Measurements from ENCODE around the gene MCRIP2. TPM values are rescaled to one million over a fixed set of nuclear protein-coding genes. Genes with fewer than 3 reads are reported as not detected.
A peak's percentile ranks its signal among the peaks of the same experiment; 100 is the strongest.

Gene MCRIP2
- total RNA-seq, 1 experiment from 2014 or later = 39.1 TPM

DNA sequence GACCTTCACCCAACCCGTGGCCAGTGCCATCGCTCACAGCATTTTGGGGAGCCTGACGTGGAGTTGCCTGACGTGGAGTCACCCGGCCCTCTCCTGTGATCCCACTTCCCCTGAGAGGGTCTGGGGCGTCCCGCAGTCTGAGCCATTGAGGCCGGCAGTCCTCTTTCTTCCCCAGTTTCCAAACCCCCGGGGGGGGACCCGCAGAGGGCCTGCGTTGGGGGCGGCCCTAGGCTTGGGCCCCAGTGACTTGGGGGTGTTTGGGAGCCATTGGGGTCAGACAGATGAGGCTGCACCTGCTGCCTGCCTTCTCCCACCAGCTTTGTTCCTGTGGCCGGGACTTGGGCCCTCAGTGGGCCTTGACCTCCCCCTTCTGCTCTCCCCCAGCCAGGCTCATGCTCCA is 28.0 kb downstream of the MCRIP2 start:
- no peak for DNase-seq (ENCODE audit: low read depth)

DNA sequence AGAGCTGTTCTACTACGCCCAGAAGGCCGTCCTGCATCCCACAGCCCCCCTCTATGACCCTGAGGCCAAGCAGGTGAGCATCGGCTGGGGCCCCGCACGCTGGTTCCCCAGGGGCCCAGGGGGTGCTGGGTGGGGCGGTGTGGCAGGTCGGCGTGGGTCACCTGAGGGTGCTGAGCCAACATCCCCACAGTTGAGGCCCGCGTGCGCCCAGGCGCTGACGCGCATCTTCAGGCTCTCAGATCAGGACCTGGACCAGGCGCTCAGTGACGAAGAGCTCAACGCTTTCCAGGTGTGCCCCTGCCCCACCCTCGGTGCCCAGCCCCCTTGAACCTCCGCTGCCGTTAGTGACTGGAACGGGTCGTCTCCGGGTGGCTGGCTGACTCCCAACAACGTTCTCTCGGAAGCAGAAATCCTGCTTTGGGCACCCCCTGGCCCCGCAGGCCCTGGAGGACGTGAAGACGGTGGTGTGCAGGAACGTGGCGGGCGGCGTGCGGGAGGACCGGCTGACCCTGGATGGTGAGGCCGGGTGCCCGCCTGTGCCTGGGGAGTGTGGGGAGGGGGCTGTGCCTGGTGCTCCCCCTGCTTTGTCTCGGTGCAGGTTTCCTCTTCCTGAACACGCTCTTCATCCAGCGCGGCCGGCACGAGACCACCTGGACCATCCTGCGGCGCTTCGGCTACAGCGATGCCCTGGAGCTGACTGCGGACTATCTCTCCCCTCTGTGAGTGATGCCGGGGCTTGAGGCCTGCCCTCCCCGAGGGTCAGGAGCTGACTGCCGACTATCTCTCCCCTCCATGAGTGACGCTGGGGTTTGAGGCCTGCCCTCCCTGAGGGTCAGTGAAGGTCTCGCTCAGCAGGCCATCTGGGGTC is 29.1 kb downstream of the MCRIP2 start:
- no peak for DNase-seq (ENCODE audit: low read depth)

DNA sequence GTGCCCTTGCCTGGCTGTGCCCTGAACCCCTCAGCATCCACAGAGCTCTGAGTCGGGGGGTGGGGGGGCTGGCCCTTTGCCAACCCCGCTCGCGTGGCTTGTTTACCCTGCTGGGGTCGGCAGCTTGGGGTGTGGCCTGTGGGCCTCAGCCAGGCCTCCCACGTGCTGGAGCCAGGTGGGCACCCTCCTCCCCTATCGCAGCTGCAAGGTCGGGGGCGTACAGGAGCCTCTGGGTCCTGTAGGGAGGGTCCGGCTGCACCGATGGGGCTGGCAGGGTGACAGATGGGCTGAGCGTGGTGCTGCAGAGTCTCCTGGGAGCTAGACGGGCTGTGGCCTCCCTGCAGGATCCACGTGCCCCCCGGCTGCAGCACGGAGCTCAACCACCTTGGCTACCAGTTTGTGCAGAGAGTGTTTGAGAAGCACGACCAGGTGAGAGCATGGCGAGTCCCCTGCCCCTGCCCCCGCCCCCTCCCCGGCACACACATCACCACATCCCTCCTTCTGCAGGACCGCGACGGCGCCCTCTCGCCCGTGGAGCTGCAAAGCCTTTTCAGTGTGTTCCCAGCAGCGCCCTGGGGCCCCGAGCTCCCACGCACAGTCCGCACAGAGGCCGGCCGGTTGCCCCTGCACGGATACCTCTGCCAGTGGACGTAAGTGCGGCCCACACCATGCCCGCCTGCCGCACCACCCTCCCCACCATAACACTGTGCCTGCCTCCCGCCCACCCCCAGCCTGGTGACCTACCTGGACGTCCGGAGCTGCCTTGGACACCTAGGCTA is 29.9 kb downstream of the MCRIP2 start:
- no peak for DNase-seq (ENCODE audit: low read depth)

DNA sequence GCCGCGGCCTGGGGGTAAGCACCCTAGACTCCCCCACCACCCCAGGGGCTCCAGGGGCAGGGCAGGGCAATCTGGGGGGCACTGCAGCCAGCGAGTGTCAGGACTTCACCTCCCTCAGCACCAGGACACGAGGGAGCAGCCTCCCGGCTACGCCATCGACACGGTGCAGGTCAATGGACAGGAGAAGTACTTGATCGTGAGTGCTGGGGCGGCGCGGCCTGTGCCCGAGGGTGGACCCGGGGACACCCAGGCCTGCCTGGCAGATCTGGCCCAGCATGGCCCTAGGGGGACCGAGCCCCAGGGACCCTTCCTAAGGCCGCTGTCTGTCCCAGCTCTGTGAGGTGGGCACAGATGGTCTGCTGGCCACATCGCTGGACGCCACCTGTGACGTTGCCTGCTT is 30.7 kb downstream of the MCRIP2 start:
- DNase-seq (ENCODE audit: low read depth) = no peak

DNA sequence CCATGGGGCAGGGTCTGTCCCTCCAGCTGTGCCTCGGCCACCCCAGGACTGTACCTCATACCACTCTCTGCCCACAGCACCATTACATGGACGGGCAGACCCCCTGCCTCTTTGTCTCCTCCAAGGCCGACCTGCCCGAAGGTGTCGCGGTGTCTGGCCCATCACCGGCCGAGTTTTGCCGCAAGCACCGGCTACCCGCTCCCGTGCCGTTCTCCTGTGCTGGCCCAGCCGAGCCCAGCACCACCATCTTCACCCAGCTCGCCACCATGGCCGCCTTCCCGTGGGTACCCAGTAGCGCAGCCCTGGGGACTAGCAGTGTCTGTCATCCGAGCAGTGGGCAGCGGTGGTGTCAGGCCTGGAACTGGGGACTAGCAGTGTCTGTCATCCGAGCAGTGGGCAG is 31.2 kb downstream of the MCRIP2 start:
- no peak for DNase-seq (ENCODE audit: low read depth)

DNA sequence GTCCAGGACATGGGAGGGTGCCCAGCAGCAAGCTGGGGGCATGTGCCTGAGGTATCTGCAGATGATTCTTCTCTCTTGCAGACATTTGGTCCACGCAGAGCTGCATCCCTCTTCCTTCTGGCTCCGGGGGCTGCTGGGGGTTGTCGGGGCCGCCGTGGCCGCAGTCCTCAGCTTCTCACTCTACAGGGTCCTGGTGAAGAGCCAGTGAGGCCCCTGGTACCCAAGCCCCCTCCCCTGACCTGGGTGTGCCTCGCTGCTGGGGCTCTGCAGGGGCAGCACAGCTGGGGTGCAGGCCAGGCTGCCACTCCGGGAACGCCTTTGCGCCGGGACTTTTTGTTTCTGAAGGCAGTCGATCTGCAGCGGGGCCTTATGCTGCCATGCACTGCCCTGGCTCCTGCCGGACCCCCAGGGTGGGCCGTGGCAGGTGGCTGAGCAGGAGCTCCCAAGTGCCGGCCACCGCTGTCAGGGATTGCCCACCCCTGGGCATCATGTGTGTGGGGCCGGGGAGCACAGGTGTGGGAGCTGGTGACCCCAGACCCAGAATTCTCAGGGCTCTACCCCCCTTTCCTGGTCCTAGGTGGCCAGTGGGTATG is 31.9 kb downstream of the MCRIP2 start:
- no peak for DNase-seq (ENCODE audit: low read depth)

DNA sequence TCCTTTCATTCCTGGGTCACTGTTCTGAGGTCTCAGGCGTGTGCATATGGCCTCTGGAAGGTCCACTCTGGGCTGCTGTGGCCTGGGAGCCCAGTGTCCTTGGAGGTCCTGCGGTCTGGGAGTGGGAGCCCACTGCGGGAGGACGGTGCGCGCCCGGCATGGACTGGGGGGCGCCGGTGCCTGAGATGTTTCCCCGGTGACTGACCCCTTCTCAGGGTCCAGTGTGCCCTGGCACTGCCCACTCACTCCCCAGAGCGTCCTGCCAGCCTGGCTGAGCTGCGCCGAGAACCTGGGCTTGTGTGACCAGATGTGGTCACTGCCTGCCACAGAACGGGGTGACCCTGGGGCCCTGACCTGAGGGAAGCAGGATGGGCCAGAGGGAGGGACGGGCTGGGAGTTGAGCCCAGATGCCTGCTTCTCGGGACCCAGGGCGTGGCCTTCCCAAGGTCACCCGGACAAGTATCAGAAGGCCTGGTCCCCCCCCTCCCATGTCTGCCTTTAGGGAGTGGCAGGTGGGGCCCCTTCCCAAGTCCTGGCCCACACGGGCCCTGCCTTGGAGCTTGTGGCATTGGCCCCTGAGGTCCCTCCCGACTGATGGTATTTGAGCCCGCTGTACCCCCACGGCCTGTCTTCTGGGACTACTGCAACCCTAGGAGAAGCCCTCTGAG is 32.7 kb downstream of the MCRIP2 start:
- no peak for DNase-seq (ENCODE audit: low read depth)

DNA sequence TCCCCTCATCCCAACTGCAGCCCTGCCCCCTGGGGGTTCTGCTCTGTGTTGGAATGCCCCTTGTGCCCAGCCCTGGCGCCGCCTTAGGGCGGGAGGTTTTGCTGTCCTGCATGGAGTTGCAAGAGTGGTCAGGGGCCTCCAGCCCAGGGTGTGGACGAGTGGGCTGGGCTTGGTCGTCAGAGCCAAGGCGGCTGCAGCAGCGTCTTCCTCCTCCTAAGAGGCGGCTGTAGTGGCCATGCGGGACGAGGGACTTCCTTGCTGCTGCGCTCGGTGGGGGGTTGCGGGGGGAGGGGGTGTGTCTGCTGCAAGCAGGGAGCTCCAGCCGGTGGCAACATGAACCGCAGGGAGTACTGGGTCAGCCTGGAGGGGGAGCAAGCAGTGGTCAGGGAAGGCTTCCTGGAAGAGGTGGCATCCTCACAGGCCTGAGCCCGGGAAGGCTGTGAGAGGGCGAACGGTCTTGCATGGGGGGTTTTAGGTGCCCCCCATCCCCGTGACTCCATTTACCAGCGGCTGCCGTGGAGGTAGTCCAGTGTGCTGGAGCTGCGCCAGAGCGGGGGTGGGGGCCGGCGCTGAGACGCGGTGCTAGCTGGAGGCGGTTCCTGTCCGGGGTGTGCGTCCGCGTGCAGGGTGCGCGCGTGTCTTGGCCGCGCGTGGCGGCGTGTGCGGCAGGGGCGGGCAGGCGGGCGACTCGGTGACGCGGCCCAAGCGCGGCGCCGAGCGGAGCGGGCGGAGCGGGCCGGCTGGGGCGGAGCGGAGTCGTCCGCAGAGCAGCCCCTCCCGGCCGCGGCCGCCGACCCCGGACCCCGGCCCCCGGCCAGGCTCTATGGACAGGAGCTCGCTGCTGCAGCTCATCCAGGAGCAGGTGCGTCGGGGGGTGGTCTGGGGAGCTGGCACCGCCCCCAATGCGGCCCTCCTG is 33.6 kb downstream of the MCRIP2 start, which contains the start of gene RHBDL1:
TSS of gene RHBDL1 (plus strand) at position 704 of the 916 bp plus-strand sequence. CDS start at position 824, 120 bp downstream.
- peak; percentile 61 for DNase-seq (ENCODE audit: low read depth)

DNA sequence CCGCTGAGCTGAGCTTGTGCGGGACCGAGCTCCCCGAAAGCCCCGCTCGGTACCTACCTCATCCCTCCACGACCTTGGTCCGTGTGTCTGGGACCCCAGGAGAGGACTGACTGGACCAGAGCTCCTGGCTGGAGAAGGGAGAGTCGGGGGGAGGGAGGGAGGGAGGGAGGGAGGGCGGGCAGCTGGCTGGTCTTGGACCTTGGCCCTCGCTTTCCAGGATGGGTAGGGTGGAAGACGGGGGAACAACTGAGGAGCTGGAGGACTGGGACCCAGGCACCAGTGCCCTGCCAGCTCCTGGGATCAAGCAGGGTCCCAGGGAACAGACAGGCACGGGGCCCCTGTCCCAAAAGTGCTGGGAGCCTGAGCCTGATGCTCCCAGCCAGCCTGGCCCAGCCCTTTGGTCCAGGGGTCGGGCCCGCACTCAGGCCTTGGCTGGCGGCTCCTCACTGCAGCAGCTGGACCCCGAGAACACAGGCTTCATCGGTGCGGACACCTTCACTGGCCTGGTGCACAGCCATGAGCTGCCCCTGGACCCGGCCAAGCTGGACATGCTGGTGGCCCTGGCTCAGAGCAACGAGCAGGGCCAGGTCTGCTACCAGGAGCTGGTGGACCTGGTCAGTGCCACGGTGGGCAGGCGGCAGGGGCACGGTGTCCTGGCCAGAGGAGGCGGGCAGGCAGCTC is 34.4 kb downstream of the MCRIP2 start:
- DNase-seq (ENCODE audit: low read depth) = no peak

DNA sequence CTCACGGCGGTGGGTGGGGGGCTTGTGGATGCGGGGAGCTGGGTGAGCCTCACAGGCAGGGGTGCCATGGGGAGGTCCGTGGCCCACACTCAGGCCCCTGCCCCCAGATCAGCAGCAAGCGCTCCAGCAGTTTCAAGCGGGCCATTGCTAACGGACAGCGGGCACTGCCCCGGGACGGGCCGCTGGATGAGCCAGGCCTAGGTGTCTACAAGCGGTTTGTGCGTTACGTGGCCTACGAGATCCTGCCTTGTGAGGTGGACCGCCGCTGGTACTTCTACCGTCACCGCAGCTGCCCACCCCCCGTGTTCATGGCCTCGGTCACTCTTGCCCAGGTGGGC is 34.9 kb downstream of the MCRIP2 start:
- no peak for DNase-seq (ENCODE audit: low read depth)

DNA sequence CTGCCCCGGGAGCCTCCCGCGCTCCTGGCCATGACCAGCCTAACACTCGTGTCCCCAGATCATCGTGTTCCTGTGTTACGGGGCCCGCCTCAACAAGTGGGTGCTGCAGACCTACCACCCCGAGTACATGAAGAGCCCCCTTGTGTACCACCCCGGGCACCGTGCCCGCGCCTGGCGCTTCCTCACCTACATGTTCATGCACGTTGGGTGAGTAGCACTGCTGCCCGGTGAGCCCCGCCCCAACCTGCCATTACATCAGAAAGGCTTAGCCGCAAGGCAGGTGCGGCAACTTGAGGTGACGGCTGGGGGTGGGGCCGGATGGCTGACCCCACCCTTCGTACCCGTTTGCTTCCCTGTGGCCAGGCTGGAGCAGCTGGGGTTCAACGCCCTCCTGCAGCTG is 35.3 kb downstream of the MCRIP2 start:
- no peak for DNase-seq (ENCODE audit: low read depth)

DNA sequence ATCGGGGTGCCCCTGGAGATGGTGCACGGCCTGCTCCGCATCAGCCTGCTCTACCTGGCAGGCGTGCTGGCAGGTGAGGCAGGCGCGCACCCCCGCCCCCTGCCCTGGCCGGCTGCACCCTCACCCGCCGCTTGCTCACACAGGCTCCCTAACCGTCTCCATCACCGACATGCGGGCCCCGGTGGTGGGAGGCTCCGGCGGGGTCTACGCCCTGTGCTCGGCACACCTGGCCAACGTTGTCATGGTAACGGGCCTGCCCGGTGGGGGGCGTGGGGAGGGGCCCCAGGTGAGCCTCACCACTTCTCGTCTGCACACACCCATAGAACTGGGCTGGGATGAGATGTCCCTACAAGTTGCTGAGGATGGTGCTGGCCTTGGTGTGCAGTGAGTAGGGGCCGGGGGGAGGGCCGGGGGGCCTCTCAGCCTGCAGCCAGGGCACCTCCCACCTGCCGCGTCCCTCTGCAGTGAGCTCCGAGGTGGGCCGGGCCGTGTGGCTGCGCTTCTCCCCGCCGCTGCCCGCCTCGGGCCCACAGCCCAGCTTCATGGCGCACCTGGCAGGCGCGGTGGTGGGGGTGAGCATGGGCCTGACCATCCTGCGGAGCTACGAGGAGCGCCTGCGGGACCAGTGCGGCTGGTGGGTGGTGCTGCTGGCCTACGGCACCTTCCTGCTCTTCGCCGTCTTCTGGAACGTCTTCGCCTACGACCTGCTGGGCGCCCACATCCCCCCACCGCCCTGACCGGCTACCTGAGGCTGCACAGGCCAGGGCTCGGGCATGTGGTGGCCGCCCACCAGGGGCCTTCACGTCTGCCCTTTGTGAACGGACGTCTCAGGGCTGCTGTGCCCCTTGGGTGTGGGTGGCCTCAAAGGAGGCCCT is 35.9 kb downstream of the MCRIP2 start:
- no peak for DNase-seq (ENCODE audit: low read depth)

DNA sequence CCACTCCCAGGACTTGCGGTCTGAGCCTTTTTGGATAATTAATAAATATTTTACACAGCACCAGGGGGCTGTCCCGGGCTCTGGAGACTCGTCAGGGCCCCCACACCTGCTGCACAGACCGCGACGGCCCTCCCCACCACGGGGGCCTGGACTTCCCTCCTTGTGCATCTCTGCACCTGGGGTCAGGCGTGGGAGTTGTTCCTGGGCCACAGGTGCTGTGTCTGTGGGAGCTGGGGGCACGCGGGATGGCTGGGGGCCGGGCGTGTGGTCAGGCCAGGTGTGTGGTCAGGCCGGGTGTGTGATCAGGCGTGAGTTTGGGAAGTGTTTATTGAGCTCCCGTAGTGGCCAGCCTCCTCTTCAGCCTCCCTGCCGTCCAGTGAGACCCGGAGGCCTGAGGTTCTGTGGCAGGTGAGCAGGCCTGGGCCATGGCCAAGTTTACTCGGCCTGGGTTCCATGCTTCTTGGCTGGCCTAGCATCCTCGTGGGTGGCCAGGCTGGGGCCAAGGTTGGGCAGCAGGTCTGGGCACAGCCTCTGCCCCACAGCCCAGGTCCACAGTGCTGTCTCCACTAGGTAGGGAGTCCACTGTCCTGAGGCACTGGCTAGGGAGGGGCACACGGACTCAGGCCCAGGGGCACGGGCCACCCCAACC is 36.7 kb downstream of the MCRIP2 start:
- DNase-seq (ENCODE audit: low read depth) = no peak

DNA sequence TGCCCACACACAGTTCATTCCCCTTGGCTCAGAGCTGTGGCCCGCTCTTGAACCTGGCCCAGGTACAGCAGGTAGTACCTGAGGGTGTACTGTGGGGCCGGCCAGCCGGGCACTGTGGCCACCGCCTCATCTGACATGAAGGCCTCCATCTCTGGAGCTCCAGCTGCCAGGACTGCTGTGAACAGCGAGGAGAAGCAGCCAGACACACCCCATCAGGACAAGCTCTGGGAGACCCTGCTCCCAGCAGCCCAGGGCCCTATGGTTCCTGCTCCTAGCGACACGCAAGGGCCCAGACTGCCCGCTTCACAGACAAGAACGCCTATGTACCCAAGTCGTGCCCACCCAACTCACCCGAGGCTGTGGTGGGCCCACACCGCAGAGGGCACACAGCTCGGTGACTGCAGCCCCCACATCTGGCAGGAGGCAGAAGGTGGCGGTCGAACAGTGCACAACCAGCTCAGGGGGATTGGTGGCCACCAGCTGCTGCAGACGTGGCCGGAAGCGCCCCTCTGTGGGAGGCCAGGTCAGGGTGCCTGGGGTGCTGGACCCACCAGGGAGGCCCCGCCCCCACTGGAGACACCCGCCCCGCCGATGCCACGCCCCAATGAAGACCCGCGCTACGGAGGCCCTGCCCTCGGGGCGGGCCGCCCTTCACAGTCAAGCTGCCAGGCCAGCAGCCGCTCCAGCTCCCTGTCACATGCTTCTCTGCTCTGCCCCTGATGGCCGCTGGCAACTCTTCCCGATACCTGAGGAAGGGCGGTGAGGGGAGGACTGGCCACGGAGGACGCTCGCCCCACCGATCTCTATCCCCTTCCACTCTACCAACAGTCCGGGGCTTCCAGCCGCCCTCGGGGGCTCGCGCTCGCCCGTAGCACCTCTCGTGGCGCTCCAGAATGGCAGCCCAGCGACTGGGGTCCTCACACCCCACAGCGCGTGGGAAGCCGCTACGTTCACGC is 37.5 kb downstream of the MCRIP2 start:
- DNase-seq (ENCODE audit: low read depth) = peak; percentile 76

DNA sequence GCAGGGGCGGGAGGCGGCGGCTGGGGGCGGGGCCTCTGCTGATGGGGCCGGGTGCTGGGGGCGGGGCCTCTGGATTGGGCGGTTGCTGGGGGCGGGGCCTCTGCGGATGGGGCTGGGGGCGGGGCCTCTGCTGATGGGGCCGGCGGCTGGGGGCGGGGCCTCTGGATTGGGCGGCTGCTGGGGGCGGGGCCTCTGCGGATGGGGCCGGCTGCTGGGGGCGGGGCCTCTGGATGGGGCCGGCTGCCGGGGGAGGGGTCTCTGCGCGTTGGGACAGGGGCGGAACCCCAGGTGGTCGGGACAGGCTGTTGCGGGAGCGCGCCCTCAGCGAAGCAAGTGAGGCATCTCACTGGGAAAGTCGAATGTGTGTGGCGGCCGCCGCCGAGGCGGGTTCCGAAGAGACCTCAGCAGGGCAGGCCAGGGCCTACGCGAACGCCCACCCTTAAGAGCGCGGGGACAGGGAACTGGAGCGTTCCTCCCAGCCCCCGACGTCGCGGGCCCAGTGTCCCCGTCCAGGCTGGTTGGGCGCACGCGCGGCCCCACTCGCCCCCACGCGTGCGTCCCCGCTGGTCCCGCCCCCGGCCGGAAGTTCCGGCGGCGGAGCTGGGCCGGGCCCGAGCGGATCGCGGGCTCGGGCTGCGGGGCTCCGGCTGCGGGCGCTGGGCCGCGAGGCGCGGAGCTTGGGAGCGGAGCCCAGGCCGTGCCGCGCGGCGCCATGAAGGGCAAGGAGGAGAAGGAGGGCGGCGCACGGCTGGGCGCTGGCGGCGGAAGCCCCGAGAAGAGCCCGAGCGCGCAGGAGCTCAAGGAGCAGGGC is 38.4 kb downstream of the MCRIP2 start, which contains the start of gene STUB1:
TSS of gene STUB1 (plus strand) at position 597 of the 811 bp plus-strand sequence. CDS start at position 713, 116 bp downstream.
- DNase-seq (ENCODE audit: low read depth) = peak; percentile 87

DNA sequence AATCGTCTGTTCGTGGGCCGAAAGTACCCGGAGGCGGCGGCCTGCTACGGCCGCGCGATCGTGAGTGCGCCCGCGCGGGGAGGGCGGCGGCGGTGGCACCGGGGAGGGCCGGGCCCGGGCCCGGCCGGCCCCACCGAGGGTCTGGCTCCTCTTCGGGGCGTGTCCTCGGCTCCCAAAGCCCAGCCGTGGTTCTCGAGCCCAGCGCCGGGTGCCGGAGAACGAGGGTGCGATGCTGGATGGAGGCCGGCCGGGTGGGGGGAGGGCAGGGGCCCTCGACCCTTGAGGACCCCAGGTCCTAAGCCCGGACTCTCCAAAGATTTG is 39.0 kb downstream of the MCRIP2 start:
- no peak for DNase-seq (ENCODE audit: low read depth)
